Fibroblast of pulmonary artery (primary cell): ENCODE data around the gene ZNF148.

Experiments used
- DNase-seq: peaks from one replicate; pipeline ENCODE4 v3.0.0-alpha.2; 2010; ENCODE audit warnings: low read depth
- H3K4me3 ChIP-seq: replicated peaks from 2 replicates; pipeline ENCODE4 v1.5.1; 2011; ENCODE audit warnings: low read depth, mild to moderate bottlenecking, control low read depth, low read length, moderate library complexity
- CTCF ChIP-seq: IDR thresholded peaks from 2 replicates; pipeline ENCODE4 v1.5.1; 2011; ENCODE audit warnings: mild to moderate bottlenecking, control low read depth, low read length, inconsistent platforms; ENCODE audit errors: missing control alignments

ZNF148 gene

GRCh38 chr3:125357032-125357658, 18.0 kb downstream of the ZNF148 start:
- no peak for DNase-seq
- no peak for TF ChIP-seq CTCF
- H3K4me3 ChIP-seq, result peak overlapping the region; percentile 55

GRCh38 chr3:125356140-125357026, 18.7 kb downstream of the ZNF148 start:
- no peak for TF ChIP-seq CTCF
- DNase-seq, result no peak
- peak overlapping the region; percentile 55 for H3K4me3 ChIP-seq

- no peak for TF ChIP-seq CTCF
- DNase-seq, result no peak
- no peak overlapping the region for H3K4me3 ChIP-seq
Observed at GRCh38 chr3:125353659-125354058, 21.5 kb downstream of the ZNF148 start.

GRCh38 chr3:125353128-125353527, 22.0 kb downstream of the ZNF148 start:
- TF ChIP-seq CTCF, result no peak
- DNase-seq, result no peak
- no peak overlapping the region for H3K4me3 ChIP-seq

GRCh38 chr3:125351814-125352456, 23.2 kb downstream of the ZNF148 start:
- H3K4me3 ChIP-seq, result no peak overlapping the region
- DNase-seq, result peak; percentile 48
- no peak for TF ChIP-seq CTCF

GRCh38 chr3:125351152-125351551, 24.0 kb downstream of the ZNF148 start:
- H3K4me3 ChIP-seq, result no peak overlapping the region
- no peak for TF ChIP-seq CTCF
- no peak for DNase-seq
